NT2/D1 (cell line): ENCODE data around the gene RAB11FIP4.

Experiments used
- YY1 ChIP-seq: IDR thresholded peaks from 2 replicates; pipeline ENCODE4 v1.6.1; 2011; ENCODE audit not compliant: insufficient read length, insufficient read depth
- ZNF274 ChIP-seq: IDR thresholded peaks from 2 replicates; pipeline ENCODE4 v1.6.1; 2011; ENCODE audit warnings: mild to moderate bottlenecking, low read depth, low read length

- TF ChIP-seq YY1, result no peak
- TF ChIP-seq ZNF274, result no peak
These were observed 106.0 kb downstream of the RAB11FIP4 start for GRCh38 chr17:31497431-31497830.
